ENCODE data around the gene AFF3.

The AFF3 gene

DNA sequence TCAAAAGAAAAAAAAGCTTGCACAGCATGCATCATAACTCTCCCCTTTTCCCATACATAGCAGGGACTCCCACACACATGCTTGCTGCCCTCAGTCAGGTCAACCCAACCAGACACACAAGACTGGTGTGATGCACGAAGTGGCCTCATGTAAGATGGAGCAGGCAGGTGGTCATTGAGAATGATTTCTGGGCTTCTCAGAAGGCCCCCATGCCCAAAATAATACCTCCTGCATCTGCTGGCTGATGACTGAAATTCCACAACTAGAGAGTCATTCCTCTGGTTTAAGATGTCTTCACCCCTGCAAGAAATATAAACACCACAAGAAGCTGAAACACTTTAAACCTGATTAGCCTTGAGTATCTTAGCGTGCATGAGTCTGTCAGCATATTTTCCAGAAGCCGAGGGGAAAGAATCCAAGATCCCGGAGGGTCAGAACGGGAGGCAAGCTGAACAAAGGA is 131.1 kb downstream of the AFF3 start:
- DNase-seq, result no peak

DNA sequence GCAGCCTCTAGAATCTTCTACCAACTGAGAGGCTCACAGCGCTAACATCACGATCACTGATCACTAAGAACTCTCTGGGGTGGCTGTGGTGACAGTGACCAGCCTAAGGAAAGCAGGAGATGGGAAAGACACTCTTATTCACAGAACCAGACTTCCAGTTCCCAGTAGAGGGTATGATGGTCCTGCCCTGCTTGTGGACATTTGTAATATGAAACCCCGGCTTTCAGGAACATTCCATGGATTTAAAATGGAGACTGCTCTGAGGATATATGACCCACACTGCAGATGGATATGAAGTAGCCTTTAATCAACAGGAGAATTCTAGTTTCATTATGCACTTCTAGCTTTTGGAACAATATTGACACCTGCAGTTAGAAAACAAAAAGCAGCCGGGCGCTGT is 131.8 kb downstream of the AFF3 start:
- DNase-seq, result no peak

DNA sequence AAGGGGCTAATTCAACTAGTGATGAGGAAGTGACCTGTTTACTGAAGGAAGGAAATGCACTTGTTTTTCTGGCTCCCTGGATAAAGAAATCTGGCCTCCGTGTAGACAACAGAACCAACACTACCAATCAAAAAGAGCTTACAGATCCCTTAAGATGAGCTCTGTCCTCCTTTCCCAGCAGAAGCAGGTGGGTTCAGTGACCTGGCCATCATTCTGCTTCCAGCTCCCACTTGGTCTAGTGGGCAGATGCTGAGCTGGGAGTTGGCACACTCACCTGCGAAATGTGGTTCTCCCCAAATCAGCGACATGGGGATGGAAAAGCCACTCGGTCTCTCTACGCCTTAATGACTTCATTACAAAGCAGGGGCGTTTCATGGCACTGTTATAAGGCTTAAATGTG is 132.6 kb downstream of the AFF3 start:
- no peak for DNase-seq

DNA sequence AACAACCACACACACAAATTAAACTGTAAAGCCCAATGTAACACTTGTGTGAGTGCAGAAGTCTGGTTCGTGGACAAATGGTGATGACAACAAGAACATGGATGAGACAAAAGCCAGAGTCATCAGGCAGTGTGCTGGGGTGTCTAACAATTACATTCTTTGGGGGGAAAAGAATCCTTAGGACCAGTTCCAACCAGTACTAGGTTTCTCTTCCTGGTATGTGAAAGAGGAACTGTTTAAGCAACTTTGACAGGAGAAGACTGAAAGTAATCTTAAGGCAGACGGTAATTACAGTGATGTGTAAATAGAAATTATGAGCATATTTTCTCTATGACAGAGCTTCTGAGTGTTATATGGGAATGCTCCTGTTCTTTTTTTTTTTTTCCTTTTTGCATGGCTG is 133.4 kb downstream of the AFF3 start:
- no peak for DNase-seq

DNA sequence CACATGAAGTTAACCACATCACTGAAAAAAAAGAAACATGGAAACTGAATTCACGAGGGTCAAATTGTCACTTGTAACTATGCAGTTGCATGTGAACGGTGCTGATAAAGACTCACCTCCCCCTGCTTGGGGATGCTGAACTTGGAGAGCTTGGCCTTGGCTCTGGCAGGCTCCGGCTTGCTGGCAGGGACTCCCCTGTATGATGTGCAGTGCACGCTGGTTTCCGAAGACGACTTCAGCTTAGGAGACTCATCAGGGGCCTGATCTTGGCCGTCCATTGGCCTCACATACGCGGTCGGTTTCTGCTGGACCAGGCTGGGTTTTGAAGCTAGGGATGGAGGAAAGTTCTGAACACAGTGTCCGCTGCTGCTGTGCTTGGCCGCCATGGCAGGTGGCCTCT is 135.9 kb downstream of the AFF3 start:
- DNase-seq, result no peak

DNA sequence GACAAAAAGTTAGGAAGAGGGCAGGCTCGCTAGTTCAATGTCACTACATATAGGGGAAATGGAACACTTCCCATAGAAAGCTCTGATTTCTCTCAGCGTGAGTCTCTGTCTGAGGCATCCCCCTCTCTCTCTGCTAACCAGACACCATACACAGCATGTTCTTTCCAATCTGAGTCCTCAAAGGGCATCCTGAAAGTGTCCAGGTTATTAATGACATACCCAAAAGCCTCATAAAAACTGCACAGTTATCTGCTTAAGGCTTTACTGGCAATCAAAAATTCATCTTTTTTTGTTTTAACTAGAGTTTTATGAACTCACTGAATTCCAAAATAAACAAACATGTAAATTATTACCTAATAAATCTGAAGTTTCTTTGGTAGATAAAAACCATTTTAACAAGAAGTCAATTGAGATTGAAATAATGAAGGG is 137.4 kb downstream of the AFF3 start:
- no peak for DNase-seq

DNA sequence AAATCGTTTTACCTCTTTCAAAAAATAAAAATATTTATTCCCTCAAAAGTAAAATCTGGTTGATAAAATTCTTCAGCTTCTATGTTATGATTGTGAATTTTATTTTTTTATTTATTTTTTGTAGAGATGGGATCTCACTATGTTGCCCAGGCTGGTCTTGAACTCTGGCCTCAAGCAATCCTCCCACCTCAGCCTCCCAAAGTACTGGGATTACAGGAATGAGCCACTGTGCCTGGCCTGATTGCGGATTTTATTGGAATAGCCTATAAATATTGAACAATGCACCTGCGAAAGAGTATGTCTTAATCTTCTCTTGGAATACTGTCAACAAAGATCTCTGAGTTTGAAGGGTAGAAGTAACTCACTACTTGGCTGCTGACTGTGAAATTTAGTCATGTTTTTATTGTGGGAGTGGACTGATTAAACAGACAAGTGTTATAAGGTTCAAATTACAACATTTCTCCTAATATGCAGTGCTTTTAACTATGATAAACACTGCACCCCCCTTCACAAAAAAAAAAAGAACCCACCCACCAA is 138.0 kb downstream of the AFF3 start:
- DNase-seq, result no peak

DNA sequence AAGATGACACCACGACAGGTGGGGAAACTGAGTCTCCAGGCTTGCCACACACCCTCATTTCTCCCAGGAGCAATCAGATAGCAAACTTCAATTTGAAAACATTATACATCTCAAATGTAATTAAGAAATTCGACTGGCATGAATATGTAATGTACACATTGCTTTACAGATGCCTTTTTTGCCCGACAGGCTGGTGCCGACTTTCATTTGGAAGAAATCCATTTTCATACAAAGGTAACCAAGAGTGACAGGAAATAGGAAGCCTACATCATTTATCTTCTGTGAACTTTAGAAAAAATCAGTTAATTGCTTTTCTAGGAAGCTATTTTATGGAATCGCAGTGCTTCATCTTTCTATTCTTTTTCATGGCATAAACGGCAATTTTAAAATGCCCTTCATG is 140.3 kb downstream of the AFF3 start:
- no peak for DNase-seq

DNA sequence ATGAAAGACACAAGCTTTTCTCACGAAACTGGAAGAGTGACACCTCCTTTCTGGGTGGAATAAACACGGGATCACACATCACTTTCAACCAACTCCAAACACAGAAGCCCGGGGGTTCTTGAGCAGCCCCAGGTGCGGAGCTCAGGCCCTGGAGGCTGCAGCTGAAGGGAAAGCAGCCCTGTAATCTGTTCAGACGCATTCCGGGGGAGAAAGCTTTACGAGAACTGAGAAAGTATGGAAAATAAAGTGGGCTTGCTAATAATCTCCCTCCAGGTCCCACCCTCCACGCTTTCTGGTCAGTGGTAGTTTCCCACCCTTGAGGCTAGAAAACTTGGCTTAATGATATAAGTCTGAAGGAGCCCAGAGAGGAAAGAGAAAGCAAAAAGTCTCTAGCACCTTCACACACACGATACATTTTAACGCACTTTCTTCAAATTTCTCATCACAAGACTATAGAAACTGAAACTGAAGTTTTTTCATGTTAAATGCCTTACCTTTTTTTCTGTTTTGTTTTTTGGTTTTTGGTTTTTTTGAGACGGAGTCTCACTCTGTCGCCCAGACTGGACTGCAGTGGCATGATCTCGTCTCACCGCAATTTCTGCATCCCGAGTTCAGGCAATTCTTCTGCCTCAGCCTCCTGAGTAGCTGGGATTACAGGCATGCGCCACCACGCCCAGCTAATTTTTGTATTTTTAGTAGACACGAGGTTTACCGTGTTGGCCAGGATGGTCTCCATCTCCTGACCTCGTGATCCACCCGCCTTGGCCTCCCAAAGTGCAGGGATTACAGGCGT is 141.3 kb downstream of the AFF3 start:
- no peak for DNase-seq

DNA sequence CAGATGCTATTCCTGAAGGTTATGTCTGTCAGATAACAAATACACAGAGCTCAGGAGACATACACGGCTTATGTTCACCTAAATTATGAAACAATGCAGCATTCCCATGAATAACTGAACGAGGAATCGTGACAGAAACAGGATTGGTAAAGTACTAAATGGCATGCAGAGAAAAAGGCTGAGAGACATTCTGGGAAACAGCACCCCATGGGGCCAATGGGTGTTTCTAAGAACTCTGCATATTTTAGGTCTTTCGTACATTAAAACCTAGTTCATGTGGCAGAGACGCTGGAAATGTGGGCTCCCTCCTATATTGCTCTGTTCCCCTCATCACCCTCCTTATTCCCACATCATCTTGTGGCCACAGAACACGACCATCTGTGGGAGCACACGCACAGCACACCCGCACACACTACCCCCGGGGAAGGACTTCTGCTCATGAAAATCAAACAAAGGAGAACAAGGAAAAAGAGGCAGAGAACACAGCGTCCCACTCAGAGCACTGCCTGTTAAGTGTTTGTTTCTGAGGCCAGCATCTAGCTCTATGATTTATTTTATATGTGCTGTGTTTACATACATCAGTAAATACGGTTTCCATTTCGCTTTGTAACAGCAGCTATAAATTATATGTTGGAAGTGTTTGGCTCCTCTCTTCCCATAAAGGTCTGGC is 143.6 kb downstream of the AFF3 start:
- no peak for DNase-seq

DNA sequence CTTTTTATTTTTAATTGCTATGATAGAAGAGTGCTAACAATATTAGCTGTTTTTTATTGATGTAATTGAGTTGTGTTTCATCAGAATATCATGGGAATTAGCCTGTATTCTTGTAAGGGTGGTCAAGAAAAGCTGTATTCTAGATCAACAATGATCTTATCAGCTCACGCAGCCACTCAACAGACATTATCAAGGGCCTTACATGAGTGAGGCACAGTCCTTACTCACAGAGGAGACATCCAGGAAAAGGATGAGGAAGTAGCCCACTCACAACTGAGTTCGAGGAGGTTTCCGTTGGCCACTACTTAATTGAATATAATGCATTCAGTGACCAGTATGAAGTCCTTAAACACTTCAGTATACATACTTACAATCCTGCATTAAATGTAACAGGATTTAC is 152.5 kb downstream of the AFF3 start:
- no peak for DNase-seq

DNA sequence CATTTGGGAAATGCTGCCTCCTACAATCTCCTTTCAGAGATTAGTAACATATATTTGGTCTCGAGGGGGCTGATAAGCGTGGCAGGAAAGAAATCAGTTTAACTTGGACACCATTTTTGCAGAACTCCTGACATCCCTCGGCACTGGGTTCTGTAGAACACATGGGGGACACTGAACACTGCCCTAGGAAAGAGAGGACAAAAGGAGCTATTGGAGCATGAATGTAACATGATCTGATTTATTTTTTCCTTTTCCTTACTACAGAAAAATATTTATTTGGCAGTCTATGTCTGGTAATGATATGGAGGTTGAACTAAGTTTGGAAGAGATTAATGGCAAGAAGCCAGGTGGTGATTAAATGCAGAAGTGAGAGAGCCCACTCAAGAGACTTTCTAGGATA is 153.8 kb downstream of the AFF3 start:
- DNase-seq, result no peak

DNA sequence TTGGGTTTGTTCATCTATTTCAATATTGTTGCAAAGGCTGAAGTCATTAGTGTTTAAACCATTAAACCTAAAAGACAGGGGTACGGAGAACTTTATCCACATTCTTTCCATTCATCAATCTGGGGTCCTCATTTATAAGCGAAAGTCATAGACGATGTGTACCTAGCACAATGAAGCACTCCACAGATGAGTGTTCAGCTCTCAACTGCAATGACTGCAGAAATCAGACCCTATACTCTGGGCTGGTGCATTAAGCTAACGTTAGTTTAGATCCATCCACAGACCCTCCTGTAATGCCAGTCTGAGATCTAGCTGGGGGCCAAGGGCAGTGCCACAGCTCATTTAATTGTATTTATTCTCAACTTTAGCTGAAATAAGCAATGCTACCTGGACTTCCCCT is 155.2 kb downstream of the AFF3 start:
- no peak for DNase-seq

DNA sequence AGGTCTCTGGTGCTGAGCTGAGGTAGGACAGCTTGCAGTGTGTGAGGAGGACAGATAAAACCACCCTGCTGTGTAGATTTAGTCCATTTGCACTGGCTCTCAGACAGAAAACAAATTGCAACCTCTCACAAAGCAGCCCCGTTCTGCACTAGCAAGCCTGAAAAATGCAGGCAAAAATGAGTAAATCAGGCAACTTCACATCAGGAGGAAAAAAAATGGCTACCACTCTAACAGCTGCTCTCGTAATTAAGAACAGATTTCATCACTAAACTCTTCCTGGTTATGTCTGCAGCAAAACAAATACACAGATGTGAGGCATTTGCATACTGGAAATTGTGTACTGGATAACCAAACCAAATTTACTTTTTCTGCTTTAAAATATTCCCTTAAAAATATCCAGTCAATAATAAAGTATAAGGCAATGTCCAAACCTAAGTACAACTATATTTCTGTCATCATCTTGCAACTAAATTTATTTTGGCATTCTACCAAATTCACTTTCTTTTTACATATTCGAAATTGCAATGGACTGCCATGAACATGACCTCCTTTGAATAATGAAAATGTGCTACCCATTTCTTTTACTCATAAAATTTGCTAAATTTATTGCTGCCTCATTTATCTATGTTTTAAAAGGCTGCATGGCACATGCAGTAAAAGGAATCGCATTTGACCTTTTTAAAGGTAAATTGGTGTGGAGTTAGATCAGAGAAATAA is 157.4 kb downstream of the AFF3 start:
- no peak for DNase-seq

DNA sequence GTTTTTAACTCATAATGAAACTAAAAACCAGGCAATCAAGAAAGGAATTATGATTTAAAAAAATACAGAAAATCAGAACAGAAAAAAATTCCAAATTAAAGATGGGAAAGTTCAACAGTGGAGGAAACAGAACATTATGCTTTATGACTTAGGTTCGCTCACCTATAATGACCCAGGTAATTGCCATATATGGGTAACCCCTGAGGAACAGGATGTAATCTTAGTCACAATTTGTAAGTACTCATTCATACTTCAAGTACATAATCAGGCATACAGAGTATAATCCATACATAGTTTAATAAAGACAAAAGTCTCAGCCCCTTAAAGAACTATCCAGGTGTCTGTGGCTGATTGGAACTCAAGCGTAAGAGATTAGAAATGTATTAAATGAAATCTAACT is 159.6 kb downstream of the AFF3 start:
- DNase-seq, result no peak

DNA sequence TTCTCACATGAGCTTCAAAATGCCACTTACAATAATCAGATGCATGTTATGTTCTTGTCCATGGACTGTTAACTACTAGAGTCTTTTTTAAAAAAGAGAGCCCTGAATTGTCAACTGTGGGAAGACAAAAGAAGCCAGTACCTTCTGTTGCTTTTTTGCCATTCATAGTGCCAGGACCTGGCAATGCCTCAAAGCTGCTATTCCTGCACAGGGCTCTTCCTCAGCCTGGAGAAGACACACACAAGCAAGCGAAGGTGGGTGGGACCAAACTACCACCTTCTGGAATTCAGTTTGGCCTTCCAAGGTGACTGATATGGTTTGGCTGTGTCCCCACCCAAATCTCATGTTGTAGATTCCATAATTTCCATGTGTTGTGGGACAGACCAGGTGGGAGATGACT is 160.6 kb downstream of the AFF3 start:
- DNase-seq, result no peak

DNA sequence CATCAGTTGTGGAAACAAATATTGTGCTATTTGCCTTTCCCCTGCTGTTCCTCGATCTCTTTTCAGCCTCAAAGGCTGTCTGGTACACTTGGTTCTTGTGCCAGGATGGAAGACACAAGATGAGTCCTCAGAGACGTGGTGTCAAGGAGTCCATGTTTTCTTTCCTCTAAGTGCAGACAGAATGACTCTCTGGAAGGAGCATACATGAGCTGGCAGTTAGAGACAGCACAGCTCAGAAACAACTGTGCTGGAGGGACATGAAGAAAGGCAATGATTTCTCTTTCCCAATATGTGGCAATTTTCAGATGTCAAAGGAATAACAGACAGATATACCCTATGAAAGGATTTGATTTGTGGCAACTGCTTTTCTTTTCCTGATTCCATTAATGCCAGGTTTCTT is 162.2 kb downstream of the AFF3 start:
- DNase-seq, result no peak

DNA sequence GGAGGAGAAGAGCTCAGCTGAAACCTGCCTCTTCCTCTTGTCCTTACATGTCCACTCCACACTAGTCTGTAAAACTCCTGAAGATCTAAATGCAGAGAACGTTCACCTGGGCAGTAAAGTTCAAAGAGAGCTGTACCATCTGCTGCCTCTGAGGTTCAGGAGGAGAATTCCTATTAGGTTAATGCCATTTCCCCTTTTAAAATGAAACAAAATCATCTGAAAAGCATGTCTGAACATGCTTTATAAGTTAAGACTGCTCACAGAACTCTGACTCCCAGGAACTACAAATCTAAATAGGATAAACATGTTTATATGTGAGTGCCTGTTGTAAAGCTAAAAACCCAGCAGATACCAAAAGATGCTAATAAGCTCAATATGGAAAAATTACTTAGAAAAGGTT is 164.4 kb downstream of the AFF3 start:
- no peak for DNase-seq

DNA sequence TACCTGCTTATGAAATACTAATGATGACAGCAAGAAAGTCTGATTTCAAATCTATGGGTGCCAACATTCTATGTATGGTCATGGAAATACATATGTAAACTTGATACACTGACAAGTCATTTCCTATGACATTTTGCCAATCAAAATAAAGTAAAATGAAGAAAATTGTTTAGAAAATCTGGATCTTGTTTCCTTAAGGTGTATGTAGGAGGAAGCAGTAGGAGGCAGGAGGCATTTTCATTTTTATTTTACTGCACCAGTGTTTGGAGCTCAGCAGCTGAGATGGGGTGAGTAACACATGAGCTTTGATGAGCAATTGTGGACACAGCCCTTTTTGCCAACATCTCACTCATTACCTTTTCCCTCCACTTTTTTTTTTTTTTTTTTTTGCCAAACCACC is 167.0 kb downstream of the AFF3 start:
- DNase-seq, result no peak

DNA sequence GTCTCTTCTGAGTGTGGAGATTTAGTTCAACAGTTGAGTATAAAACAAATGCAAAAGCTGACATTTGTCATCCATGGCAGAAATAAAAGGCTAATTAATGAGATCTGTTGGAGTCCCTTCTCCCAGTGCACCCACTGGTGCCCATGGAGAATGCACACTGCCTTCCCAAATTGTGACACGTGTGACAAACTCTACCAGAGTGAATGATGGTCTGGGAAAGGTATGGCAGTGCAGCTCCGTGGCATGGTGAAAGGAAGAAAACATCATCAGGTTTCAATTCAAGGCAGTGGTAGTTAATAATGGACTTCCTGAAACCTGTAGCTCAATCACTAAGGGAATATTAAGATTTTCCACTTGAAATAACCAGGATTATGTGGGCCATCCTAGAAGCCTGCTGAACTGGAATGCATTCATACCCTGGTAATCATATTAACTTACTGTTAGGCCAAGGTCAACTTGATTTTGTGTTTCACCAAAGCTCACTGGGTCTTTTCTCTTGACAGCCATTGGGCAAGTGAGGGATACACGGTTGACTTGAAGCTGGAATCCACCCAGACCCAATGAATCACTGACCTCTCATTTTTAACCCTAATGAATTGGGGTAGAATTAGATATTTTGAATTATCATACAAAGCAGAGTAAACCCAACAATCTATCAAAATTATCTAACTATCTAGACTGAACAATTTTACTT is 167.6 kb downstream of the AFF3 start:
- no peak for DNase-seq

DNA sequence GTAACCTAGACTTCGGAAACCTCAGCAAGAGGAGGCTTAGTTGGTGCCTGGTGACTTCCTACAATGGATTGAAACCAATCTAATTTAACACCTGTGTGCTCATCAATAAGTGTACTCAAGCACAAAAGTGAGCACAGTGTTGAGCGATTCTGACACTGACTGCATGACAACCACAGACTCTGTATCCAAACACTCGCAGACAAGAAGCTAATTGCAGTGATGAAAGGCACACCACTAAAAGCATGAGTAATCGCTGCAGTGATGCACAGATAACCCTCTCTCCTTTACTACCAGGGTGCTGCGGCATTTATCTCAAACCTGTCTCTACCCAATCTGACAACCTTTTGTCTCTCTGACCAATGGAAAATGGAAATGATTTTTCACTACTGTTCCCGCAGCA is 168.1 kb downstream of the AFF3 start:
- DNase-seq, result no peak
